Right hindlimb (tissue), 1 donor: Measurements from ENCODE around the gene MCC.
A peak's percentile ranks its signal among the peaks of the same experiment; 100 is the strongest.

Experiments
- DNase-seq: peaks from one replicate; pipeline ENCODE4 v3.0.0-alpha.2; 2018

MCC gene

GRCh38 chr5:113299591-113299990 lies 188.7 kb downstream of the MCC start:
- DNase-seq: no peak

DNA sequence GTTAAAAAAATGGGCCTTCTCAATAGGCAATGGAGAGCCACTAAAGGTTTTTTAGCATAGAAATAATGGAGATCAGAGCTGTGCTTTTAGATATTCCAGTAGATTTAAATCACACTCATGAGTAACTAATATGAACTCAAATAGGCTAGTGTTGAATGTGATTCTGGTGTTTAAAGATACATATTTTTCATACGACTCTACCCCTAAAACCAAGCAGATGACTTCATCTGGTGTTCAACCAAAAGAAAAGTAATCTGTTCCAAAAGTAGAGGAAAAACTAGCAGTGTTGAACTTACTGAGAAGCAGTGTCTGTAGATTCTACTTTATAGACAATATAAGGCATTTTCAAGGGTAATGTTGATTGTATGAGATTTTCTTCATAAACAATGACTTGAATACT lies 191.6 kb downstream of the MCC start:
- DNase-seq: no peak

- no peak for DNase-seq
These were observed 193.1 kb downstream of the MCC start for GRCh38 chr5:113295111-113295539.

- DNase-seq: peak; percentile 97
These were observed 193.7 kb downstream of the MCC start for GRCh38 chr5:113294311-113295110.

- peak; percentile 39 for DNase-seq
These were observed 194.3 kb downstream of the MCC start for GRCh38 chr5:113293975-113294310.

DNA sequence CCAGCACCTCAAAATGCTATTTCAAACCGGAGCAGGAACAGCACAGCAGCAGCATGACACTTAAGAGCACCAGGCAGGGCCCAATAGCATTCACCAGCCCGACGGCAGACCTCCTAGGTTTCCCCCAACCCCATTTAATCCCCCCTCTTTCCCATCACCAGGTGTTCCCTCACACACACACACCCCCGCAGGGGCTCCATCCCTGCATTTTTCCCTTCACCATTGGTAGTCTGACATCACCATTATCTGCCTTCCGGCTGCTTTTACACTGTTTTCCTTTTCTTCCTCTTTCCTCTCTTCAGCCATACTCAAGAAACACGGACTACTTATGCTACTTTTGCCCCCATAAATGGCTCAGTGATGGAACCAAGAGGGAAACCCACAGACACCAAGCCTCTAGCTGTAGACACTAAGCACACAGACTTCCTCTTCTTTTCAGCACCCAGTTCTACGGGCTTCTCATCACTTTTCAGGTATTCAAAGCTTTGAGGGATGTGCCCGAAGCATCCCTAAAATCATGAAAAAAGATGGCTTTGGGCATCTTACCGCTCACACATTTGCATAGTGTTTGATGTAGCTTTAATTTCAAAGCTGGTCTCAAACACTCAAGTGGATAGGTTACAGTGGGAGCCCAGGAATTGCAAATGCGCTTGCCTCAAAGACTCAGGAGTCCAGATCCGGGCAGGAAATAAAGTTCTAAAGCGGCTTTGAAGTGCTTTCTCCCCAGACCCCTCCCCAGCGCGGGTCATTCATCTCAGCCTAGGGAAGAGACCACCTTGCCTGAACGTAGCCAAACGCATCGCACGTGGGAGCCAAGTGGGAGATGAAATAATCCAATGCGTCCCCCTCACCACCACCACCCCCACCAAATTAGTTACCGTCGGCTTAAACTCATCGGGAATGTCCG lies 194.9 kb downstream of the MCC start:
- DNase-seq: peak; percentile 42

DNA sequence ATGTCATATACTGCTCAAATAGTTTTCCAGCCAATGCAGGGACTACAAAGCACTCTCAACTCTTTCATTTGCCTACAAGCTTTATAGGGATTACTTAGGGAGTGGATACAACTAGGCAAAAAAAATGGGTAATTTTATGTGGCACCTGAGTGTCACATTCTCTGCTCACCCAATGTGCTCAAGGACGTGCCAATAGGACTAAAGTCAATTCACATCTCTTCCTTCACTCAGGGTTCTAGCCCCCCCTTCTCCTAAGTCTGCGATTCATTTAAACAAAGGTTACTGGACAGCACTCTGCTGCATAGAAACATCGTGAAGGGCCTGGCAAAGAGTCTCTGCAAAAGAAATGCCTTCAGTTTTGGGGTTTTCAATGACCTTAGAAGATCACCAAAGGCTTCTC lies 195.8 kb downstream of the MCC start:
- DNase-seq: peak; percentile 35

DNA sequence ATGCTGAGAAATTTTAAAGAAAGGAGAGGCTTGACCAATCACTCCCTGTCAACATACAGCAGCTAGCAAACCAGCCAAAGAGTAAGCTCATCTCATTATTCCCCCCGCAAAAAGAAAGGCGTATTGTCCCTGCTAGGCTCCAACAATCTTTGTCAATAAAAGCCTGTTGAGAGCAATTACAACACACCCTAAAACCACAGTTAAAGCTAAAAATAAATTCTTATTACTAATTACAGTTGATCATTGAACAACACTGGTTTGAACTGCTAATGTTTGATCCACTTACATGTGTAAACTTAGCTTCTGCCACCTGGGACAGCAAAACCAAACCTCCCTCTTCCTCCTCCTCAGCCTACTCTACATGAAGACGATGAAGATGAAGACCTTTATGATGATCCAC lies 204.7 kb downstream of the MCC start:
- no peak for DNase-seq

DNA sequence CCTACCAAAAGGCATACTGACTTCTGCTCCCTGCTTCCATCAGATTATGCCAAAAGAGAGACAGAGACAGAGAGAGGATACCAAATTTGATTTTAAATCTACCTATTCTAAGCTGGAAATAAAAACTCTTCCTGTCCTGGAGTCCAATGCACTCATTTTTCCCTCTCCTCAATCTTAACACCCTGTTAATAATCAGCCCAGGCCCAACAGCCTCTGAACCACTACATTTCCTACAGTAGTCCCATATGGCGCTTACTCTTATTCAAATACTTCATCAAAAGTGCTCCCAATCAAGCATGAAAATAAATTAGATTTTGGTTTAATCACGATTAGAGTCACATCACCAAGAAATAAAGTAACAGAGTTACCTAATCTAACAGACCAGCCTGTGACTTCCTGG lies 205.8 kb downstream of the MCC start:
- no peak for DNase-seq

DNA sequence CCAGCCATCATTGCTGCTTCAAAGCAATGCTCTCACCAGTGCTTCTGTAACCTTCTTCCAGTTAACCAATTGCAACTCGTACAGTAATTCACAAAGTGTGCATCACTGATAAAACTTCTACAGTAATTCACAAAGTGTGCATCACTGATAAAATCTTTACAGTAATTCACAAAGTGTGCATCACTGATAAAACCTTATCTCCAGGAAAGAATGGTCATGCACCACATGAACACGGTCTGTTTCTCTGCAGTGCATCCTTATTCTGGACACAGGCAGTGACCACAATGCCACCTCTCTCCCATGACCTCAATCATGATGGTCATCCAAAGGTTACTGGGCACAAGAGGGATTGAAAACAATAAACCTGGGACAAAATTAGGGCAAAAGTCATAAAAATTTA lies 207.1 kb downstream of the MCC start:
- DNase-seq: no peak

- DNase-seq: no peak
These were observed 207.7 kb downstream of the MCC start for GRCh38 chr5:113280541-113280940.

GRCh38 chr5:113278976-113279375 lies 209.3 kb downstream of the MCC start:
- no peak for DNase-seq

DNA sequence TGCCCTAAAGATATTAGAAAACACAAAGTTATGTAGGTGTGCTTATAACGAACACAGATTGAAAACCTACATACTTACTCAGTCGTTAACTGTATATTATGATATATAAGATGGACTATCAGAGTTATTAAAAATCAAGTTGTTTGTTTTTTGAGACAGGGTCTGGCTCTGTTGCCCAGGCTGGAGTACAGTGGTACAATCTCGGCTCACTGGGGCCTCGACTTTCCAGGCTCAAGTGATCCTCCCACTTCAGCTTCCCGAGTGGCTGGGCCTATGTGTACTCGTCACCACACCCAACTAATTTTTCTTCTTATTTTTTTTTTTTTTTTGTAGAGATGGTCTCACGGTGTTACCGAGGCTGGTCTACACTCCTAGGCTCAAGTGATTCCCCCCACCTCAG lies 211.8 kb downstream of the MCC start:
- DNase-seq: no peak

DNA sequence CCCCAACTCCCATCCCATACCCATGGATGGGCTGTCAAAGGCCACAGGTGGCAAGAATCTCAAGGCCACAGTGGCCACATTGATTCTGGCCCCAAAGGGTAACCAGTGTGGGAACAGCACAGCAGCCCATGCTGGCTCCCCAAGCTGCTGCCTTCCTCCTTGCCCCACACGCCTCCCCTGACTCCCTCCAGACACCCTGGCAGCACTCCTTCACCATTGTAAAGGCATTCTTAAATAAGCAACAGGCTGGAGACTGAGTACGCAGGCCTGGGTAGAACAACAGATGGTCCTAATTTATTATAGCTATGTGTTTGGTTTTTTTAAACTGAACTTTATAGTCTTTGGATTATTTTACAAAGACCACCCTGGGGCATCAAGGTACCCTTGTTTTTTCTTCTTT lies 212.3 kb downstream of the MCC start:
- DNase-seq: no peak

DNA sequence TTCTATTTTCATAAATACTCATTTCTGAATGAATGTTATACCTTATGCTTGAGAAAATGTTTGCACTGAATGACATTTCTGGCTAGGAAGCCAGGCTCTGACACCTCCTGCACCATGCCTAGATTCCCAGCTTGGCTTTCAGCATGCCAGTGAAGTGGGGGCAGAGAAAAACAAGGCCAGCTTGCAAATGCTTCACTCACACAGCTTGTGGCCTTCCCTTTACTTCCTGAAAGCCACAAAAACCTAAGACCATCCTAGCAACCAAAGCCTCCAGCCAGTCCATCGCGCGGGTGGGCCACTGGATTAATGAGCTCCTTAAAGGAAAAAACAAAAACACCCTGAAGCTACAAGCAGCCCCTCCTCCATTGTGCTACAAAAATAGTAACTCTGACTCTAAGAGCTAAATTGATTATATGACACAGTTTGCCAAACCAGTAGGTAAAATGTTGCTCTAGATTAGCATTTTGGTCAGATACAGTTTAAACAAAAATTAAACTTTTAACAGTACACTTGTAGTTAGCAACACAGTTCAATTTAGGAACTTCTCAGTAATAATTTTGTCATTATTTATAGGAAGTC lies 213.3 kb downstream of the MCC start:
- no peak for DNase-seq

DNA sequence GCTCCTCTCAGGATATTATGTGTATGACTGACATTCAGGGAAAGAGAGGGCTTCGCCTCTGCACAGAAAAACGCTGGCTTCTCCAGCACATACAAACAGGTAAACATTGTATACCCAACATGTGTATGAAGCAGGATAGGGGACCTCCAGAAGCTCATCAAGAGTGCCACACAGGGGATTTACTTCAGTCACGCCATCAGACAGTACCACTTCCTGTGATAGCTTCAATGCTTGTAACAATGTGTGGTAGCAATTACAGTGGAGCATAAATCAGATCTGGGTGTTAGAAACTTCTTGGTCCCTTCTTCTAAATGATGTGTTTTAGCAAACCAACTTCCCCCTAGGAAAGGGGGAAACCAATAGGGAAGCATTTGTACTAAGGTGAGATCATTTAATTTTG lies 214.3 kb downstream of the MCC start:
- no peak for DNase-seq

GRCh38 chr5:113271745-113272454 lies 216.4 kb downstream of the MCC start:
- DNase-seq: no peak

GRCh38 chr5:113271015-113271414 lies 217.2 kb downstream of the MCC start:
- DNase-seq: no peak

GRCh38 chr5:113270086-113270485 lies 218.2 kb downstream of the MCC start:
- no peak for DNase-seq

DNA sequence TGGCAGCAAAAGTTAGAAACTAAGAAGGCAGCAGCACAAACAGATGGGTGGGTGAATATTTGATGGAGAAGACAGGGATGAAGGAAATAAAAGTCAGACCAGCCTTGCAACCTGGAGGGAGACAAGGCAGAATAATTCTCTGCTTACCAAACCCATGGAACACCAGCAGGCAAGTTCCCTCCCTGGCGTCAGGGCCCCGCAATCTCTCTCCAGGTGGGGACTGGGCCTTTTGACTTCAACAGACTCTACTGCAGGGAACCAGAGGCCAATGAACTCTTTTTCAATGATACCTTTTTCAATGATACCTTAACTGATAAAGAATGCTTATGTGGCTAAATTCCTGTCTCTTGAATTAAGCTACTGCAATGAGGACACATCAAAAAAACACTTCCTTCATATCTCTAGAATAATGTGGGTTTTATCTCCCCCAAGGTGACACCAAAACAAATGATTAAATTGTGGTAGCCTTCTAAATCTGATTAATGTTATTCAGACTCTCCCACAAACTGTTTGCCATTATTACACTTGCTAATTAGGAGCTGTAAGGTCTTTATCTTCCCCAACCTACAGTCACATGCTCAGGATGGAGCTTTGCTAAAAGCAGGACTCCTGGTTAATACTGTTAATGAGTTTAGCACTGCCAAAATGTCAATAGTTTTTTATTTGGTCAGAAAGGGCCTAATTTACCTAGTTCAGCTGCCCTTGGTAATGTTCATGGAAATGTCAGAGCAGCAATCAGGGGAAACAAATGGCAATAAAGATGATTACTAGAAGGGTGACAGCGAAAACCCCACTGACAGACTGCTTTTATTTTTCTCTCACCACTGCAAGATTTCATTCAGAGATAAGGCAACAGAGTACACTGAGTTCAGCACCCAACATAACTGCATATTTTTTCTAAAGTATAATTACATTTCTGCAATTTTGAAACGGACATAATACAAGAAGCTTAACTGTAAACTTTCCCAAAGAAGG lies 218.9 kb downstream of the MCC start:
- DNase-seq: no peak

DNA sequence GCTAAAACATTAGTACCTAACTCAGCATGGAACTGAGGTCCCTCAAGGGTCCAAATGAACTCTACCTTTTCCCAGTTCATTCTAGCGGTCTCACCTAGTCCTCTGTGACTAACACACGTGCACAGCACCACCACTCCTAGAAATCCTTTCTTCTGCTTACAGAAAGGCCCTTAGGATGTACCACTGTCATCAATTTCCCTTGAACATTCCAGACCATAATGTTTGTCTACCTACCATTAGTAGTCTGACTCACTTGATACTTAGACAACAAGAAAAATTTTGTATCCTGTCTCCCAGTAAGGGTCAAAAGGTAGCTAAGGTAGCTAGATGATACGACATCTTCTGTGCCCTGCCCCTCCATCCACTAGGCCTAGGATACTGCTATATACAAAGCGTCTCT lies 220.0 kb downstream of the MCC start:
- no peak for DNase-seq

DNA sequence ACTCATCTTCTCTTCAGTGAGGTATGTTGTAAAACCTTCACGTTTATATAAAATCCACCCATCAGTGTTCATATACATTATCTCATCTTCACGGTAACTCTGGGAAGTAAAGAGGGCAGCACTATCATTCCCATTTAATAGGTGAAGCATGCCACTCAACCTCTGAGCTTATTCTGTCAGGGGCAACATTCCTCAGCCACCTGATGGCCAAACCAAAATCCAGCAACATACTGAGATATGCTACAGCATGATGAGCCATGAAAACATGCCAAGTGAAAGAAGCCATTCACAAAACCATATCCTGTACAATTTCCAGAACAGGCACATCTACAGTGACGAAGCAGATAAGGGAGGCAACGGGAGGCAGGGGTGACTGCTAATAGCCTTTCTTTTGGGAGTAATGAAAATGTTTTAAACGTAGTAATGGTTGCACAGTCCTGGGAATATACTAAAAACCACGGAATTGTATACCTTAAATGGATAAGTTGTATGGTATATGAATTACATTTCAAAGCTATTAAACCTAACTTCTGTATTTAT lies 220.8 kb downstream of the MCC start:
- no peak for DNase-seq
